HCT116 (cell line): ENCODE data around the gene ZNF441. TPM values are rescaled to one million over a fixed set of nuclear protein-coding genes. Genes with fewer than 3 reads are reported as not detected.

Experiments
- ATAC-seq: fragments of 200-7000 bp; cut with Tn5 transposase; 2 replicates; pipeline ENCODE4 v1.9.1; 2020; ENCODE audit warnings: mild to moderate bottlenecking, moderate library complexity
- BruUV-seq: library from RNA; stranded (reverse); fragments of 400-500 nt; replicated peaks from 2 replicates; lab custom pipeline; 2021; lab: Mats Ljungman, UMichigan
- CTCF ChIA-PET: fragments of 300-600 bp; sonication (Branson Sonifier 250); formaldehyde crosslinking; loops from one replicate; lab custom pipeline; 2021; ENCODE audit warnings: antibody characterized with exemption; lab: Charles Lee
- POLR2A ChIA-PET: fragments of 300-600, 350-600 bp; sonication (Branson Sonifier 250); formaldehyde crosslinking; loops from one replicate; lab custom pipeline; 2021; ENCODE audit warnings: antibody characterized with exemption; lab: Charles Lee
- RAD21 ChIA-PET, 2 experiments: fragments of 300-600 bp; sonication (Branson Sonifier 250); formaldehyde crosslinking; loops; one replicate each; lab custom pipeline; 2023; ENCODE audit warnings: low total read pairs in 2 of 2; ENCODE audit not compliant: uncharacterized antibody in 2 of 2, unreplicated experiment in 2 of 2, low non-redundant PET in 1 of 2; lab: Charles Lee
- DNase-seq: peaks from one replicate; pipeline ENCODE4 v3.0.0-alpha.2; 2010; ENCODE audit warnings: low read depth, low spot score
- H2AFZ ChIP-seq: fragments of 200-600 bp; shearing (Covaris generic), sonication (generic); 2 replicates; pipeline ENCODE4 v1.6.1; 2017; ENCODE audit warnings: low read depth, mixed run types, mixed read lengths, antibody characterized with exemption, low read length; ENCODE audit not compliant: poor library complexity, severe bottlenecking
- H3K27ac ChIP-seq: 2 replicates; pipeline ENCODE4 v1.5.1; 2012; ENCODE audit warnings: low read depth, low read length
- H3K27me3 ChIP-seq: fragments of 200-600 bp; sonication (generic); 2 replicates; pipeline ENCODE4 v1.6.1; 2016; ENCODE audit warnings: mixed run types, low read length, mixed read lengths; ENCODE audit not compliant: insufficient read depth
- H3K36me3 ChIP-seq, 2 experiments: fragments of 200-500 bp in 1 of 2; fragments of 200-600 bp in 1 of 2; sonication (Bioruptor generic) in 1 of 2; sonication (generic) in 1 of 2; 2 replicates each; pipeline versions ENCODE4 v1.5.1 to v1.6.1; 2014 to 2016; ENCODE audit warnings: low read length in 2 of 2, inconsistent platforms in 1 of 2, mixed read lengths in 1 of 2, mixed run types in 1 of 2; ENCODE audit not compliant: insufficient read depth in 2 of 2, control insufficient read depth in 1 of 2
- H3K4me1 ChIP-seq, 2 experiments: fragments of 200-600 bp in 1 of 2; sonication (generic) in 1 of 2; 2 replicates each; pipeline versions ENCODE4 v1.5.1 to v1.6.1; 2012 to 2017; ENCODE audit warnings: low read length in 2 of 2, inconsistent platforms in 1 of 2, mild to moderate bottlenecking in 1 of 2, mixed read lengths in 1 of 2, mixed run types in 1 of 2, moderate library complexity in 1 of 2; ENCODE audit not compliant: insufficient read depth in 2 of 2, control insufficient read depth in 1 of 2
- H3K4me2 ChIP-seq: fragments of 200-600 bp; sonication (generic); 2 replicates; pipeline ENCODE4 v1.6.1; 2017; ENCODE audit warnings: mixed run types, low read length, mixed read lengths
- H3K4me3 ChIP-seq, 2 experiments: fragments of 200-600 bp in 1 of 2; sonication (generic) in 1 of 2; replicated peaks in 1 of 2; 2 replicates each; pipeline ENCODE4 v1.5.1; 2011 to 2016; ENCODE audit warnings: low read length in 2 of 2, control low read depth in 1 of 2, low read depth in 1 of 2, mild to moderate bottlenecking in 1 of 2, mixed read lengths in 1 of 2, mixed run types in 1 of 2
- H3K79me2 ChIP-seq: fragments of 200-600 bp; sonication (generic); 2 replicates; pipeline ENCODE4 v1.6.1; 2017; ENCODE audit warnings: mild to moderate bottlenecking, mixed run types, low read length, moderate library complexity, mixed read lengths; ENCODE audit not compliant: insufficient read depth
- H3K9ac ChIP-seq: fragments of 200-600 bp; sonication (generic); 2 replicates; pipeline ENCODE4 v1.6.1; 2016; ENCODE audit warnings: low read length, mixed read lengths
- H3K9me2 ChIP-seq: fragments of 200-600 bp; sonication (generic), shearing (Covaris generic); 2 replicates; pipeline ENCODE4 v1.6.1; 2017; ENCODE audit warnings: mixed run types, mild to moderate bottlenecking, moderate library complexity; ENCODE audit not compliant: insufficient read depth
- H3K9me3 ChIP-seq, 2 experiments: fragments of 200-500 bp in 1 of 2; fragments of 200-600 bp in 1 of 2; sonication (Bioruptor generic) in 1 of 2; sonication (generic) in 1 of 2; 2 replicates each; pipeline ENCODE4 v1.6.1; 2014 to 2017; ENCODE audit warnings: low read length in 2 of 2, mixed read lengths in 2 of 2, inconsistent platforms in 1 of 2, low read depth in 1 of 2, mild to moderate bottlenecking in 1 of 2, mixed run types in 1 of 2, moderate library complexity in 1 of 2; ENCODE audit not compliant: control insufficient read depth in 1 of 2, insufficient read depth in 1 of 2
- H4K20me1 ChIP-seq: fragments of 200-600 bp; sonication (generic), shearing (Covaris generic); 2 replicates; pipeline ENCODE4 v1.6.1; 2017; ENCODE audit warnings: mixed run types, mild to moderate bottlenecking, moderate library complexity; ENCODE audit not compliant: insufficient read depth
- CEBPB ChIP-seq: IDR thresholded peaks from 2 replicates; pipeline ENCODE4 v1.6.1; 2012; ENCODE audit warnings: low read depth
- CTCF ChIP-seq, 3 experiments: fragments of 200-600 bp in 1 of 3; sonication (generic) in 1 of 3; IDR thresholded peaks in 2 of 3; conservative IDR thresholded peaks in 1 of 3; 2 replicates each; pipeline ENCODE4 v1.5.1; 2012 to 2017; ENCODE audit warnings: low read depth in 2 of 3, low read length in 2 of 3, antibody characterized with exemption in 1 of 3, borderline replicate concordance in 1 of 3, control low read depth in 1 of 3, mild to moderate bottlenecking in 1 of 3, mixed read lengths in 1 of 3, mixed run types in 1 of 3, moderate library complexity in 1 of 3; ENCODE audit not compliant: insufficient read depth in 1 of 3
- EGR1 ChIP-seq: IDR thresholded peaks from 2 replicates; pipeline ENCODE4 v1.6.1; 2012; ENCODE audit warnings: low read depth
- MAX ChIP-seq: IDR thresholded peaks from 2 replicates; pipeline ENCODE4 v1.6.1; 2012
- SRF ChIP-seq: IDR thresholded peaks from 2 replicates; pipeline ENCODE4 v1.6.1; 2012; ENCODE audit warnings: low read depth
- TCF7L2 ChIP-seq: IDR thresholded peaks from 2 replicates; pipeline ENCODE4 v1.7.0; 2011; ENCODE audit warnings: borderline replicate concordance, inconsistent platforms; ENCODE audit not compliant: insufficient read depth, insufficient read length; ENCODE audit errors: extremely low read depth
- ZBTB33 ChIP-seq: IDR thresholded peaks from 2 replicates; pipeline ENCODE4 v1.6.1; 2011; ENCODE audit warnings: mild to moderate bottlenecking, low read length, moderate library complexity; ENCODE audit not compliant: insufficient replicate concordance; ENCODE audit errors: extremely low read depth
- intact Hi-C: fragments of 100-400 bp; cut with micrococcal nuclease; formaldehyde crosslinking; loops from 2 replicates; pipeline ENCODE4 v1.10.0; 2022
- total RNA-seq: library from RNA; stranded (reverse); gene quantifications from one replicate; pipeline ENCODE4 v1.2.1, GENCODE V29; 2021; ENCODE audit not compliant: unreplicated experiment

ZNF441 gene
- total RNA-seq, 1 experiment from 2014 or later = 1.1 TPM

GRCh38 chr19:11832253-11832912 lies 65.6 kb downstream of the ZNF441 start:
- CTCF ChIA-PET = no interaction called here
- Histone ChIP-seq H3K27ac (no peak overlapping the region), H3K9me3 (peaks cover 16 to 50% of the 10 kb centered on the region in 2 experiments; a peak in 3 of 4 replicates), H3K4me2 (no peak overlapping the region), H3K27me3 (no peaks in the 10 kb centered on the region), H4K20me1 (no peaks in the 10 kb centered on the region), H3K79me2 (no peaks in the 10 kb centered on the region), H3K4me3 (no peak overlapping the region), H3K9ac (no peak overlapping the region), H3K36me3 (peaks cover 2 to 21% of the 10 kb centered on the region in 2 experiments; a peak in 3 of 4 replicates), H3K4me1 (no peaks in the 10 kb centered on the region), H3K9me2 (no peaks in the 10 kb centered on the region), H2AFZ (no peak overlapping the region)
- RAD21 ChIA-PET = no interaction called here
- TF ChIP-seq MAX (no peak), CTCF (IDR thresholded peaks at IDR 0.05 in 2 of 3, conservative IDR thresholded peaks at IDR 0.05 in 1 of 3; ENCODE audit: borderline replicate concordance in 1 of 3, insufficient read depth in 1 of 3, low read depth in 2 of 3, low read length in 2 of 3) (no peak), TCF7L2 (no peak), EGR1 (no peak), ZBTB33 (no peak), CEBPB (no peak), SRF (no peak)
- no TSS peak for BruUV-seq
- POLR2A ChIA-PET = no interaction called here
- intact Hi-C loops = no loop called here
- DNase-seq (no peak), ATAC-seq (no peak)
